GM12875 (cell line): ENCODE results near the gene TMF1.

ENCODE experiments used
- H3K4me3 ChIP-seq: one replicate; pipeline ENCODE4 v1.5.1; 2011; ENCODE audit warnings: low read depth, low read length, control low read depth
- TF ChIP-seq, protein P1 (sequence below): IDR thresholded peaks from 2 replicates; pipeline ENCODE4 v1.5.1; 2011; ENCODE audit warnings: low read depth, mild to moderate bottlenecking, control low read depth, inconsistent platforms, low read length, moderate library complexity, borderline replicate concordance; ENCODE audit not compliant: insufficient read depth

TMF1 gene

DNA sequence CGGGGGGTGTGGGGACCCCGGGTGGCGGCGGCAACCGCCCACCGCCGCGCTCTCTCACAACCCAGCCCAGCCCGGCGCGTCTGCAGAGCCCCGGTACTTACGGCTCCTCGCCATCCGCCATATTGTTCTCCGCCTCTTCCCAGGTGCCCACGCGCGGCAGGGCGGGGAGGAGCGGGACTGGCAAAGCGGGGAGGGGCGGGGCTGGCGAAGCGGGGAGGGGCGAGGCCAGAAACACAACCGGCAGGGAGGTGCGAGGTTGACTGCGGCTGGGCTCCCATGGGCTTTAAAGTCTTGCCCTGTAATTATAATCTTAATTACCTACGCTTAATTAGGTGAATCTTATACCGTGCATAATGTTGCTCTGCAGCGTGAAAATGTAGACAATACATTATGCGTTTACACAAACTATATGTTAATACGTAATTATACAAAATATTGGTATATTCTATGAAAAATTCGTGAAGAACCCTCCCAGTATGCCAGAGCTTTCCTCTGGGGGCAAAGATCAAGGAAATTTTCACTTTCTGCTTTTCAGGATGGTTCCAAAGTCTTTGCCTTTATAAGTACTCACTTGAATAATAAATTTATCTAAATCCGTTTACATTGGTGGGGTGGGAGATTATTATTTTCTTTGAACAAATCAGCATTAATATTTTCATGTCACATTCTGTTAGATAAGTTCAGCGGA, 28.2 kb upstream of the TMF1 start, which contains the start of gene UBA3:
Gene UBA3, minus strand, starts transcription at position 133 of the 688 bp plus-strand sequence. Its CDS starts 12 bp downstream, at position 121.
- TF ChIP-seq, protein P1, sequence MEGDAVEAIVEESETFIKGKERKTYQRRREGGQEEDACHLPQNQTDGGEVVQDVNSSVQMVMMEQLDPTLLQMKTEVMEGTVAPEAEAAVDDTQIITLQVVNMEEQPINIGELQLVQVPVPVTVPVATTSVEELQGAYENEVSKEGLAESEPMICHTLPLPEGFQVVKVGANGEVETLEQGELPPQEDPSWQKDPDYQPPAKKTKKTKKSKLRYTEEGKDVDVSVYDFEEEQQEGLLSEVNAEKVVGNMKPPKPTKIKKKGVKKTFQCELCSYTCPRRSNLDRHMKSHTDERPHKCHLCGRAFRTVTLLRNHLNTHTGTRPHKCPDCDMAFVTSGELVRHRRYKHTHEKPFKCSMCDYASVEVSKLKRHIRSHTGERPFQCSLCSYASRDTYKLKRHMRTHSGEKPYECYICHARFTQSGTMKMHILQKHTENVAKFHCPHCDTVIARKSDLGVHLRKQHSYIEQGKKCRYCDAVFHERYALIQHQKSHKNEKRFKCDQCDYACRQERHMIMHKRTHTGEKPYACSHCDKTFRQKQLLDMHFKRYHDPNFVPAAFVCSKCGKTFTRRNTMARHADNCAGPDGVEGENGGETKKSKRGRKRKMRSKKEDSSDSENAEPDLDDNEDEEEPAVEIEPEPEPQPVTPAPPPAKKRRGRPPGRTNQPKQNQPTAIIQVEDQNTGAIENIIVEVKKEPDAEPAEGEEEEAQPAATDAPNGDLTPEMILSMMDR: no peak
- peak within 1 kb of the TSS; percentile 83 for H3K4me3 ChIP-seq

- H3K4me3 ChIP-seq: peak overlapping the region; percentile 83
- TF ChIP-seq, protein P1: no peak
Measured at GRCh38 chr3:69079269-69080159, 27.4 kb upstream of the TMF1 start.

GRCh38 chr3:69072928-69073327, 20.8 kb upstream of the TMF1 start:
- TF ChIP-seq, protein P1: no peak
- no peak overlapping the region for H3K4me3 ChIP-seq

- H3K4me3 ChIP-seq: no peak overlapping the region
Measured at GRCh38 chr3:69066121-69066520, 14.0 kb upstream of the TMF1 start.

DNA sequence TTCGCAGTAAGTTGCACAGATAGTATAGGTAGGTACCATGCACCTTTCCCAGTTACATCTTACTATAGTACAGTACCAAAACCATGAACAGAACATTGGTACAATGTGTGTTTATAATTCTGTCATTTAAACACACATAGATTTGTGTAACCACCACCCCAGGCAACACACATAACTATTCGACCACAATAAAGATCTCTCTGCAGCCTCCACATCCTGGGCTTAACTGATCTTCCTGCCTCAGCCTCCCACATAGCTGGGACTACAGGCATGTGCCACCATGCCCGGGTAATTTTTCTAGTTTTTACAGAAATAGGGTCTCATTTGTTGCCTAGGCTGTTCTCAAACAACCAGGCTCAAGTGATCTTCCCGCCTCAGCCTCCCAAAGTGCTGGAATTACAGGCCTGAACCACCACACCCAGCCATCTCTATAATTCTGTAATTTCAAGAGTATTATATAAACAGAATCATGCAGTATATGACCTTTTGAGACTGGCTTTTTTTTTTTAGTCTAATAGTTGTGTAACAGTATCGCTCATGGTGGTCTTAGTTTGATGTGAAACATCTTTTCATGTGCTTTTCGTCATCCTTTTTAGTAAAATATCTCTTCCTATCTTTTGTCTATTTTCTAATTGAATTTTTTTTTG, 13.3 kb upstream of the TMF1 start:
- TF ChIP-seq, protein P1: no peak
- H3K4me3 ChIP-seq: no peak overlapping the region

More at GRCh38 chr3:69066121-69066520, 14.0 kb upstream of the TMF1 start:
- TF ChIP-seq, protein P1: no peak

- no peak overlapping the region for H3K4me3 ChIP-seq
- TF ChIP-seq, protein P1: no peak
Measured at GRCh38 chr3:69063636-69064035, 11.5 kb upstream of the TMF1 start.

DNA sequence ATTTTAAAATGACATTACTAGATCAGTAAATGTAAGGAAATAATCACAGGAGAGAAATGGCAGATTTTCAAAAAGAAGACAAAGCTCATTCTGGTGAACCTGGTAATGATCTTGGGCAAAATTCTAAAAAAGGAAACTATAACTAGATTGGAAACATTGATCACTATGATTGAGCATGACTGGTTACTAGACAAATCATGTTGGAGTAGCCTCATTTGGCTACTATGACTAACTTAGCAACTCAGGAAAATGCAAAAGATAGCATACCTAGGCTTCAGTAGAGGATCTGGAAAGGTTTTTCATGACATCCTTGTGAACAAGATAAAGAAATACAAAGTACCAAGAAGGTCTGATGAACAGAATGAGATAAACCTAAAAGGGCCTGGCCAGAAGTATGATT, 7.6 kb upstream of the TMF1 start:
- no peak overlapping the region for H3K4me3 ChIP-seq
- TF ChIP-seq, protein P1: no peak
